HG02623 (cell line): ENCODE measurements around the gene AS3MT.
"Not testable (repeated sequence)": the region's sequence is repeated elsewhere in the genome, so short reads cannot be mapped to it uniquely, and the experiment has no call there.

Experiments
- ATAC-seq: cut with Tn5 transposase; IDR thresholded peaks from one replicate; pipeline ENCODE4 v1.9.1; 2021; ENCODE audit warnings: moderate library complexity; ENCODE audit not compliant: unreplicated experiment

AS3MT gene

GRCh38 chr10:102869258-102870198 is at the start of gene AS3MT:
Gene AS3MT (plus strand): TSS chr10:102869470. CDS start chr10:102869593, 123 bp downstream.
- no peak for ATAC-seq

- not testable (repeated sequence) for ATAC-seq
Measured at GRCh38 chr10:102820008-102820407, 49.3 kb upstream of the AS3MT start.

GRCh38 chr10:102822222-102822621 is 47.0 kb upstream of the AS3MT start:
- ATAC-seq: no peak

GRCh38 chr10:102824664-102825063 is 44.6 kb upstream of the AS3MT start:
- no peak for ATAC-seq

GRCh38 chr10:102826148-102826796 is 43.0 kb upstream of the AS3MT start:
- ATAC-seq: no peak

- ATAC-seq: no peak
Measured at GRCh38 chr10:102827597-102827975, 41.7 kb upstream of the AS3MT start.

GRCh38 chr10:102831322-102832071 is 37.8 kb upstream of the AS3MT start:
- no peak for ATAC-seq

GRCh38 chr10:102832248-102832647 is 37.0 kb upstream of the AS3MT start:
- no peak for ATAC-seq

GRCh38 chr10:102832987-102833386 is 36.3 kb upstream of the AS3MT start:
- no peak for ATAC-seq

- no peak for ATAC-seq
Measured at GRCh38 chr10:102834143-102834542, 35.1 kb upstream of the AS3MT start.

- ATAC-seq: no peak
Measured at GRCh38 chr10:102835007-102835482, 34.2 kb upstream of the AS3MT start.

GRCh38 chr10:102837230-102837721 is 32.0 kb upstream of the AS3MT start, which contains the start of gene CYP17A1:
Gene CYP17A1 (minus strand): TSS chr10:102837413. CDS start chr10:102837361, 52 bp downstream.
- ATAC-seq: no peak

- ATAC-seq: not testable (repeated sequence)
Measured at GRCh38 chr10:102838276-102838927, 30.9 kb upstream of the AS3MT start.

GRCh38 chr10:102841827-102842345 is 27.4 kb upstream of the AS3MT start:
- no peak for ATAC-seq

GRCh38 chr10:102843139-102843538 is 26.1 kb upstream of the AS3MT start:
- not testable (repeated sequence) for ATAC-seq

GRCh38 chr10:102844190-102844776 is 25.0 kb upstream of the AS3MT start:
- ATAC-seq: not testable (repeated sequence)

GRCh38 chr10:102845352-102845902 is 23.8 kb upstream of the AS3MT start:
- no peak for ATAC-seq

GRCh38 chr10:102850025-102850518 is 19.2 kb upstream of the AS3MT start:
- no peak for ATAC-seq

GRCh38 chr10:102853237-102853636 is 16.0 kb upstream of the AS3MT start:
- not testable (repeated sequence) for ATAC-seq
